GM12891 (cell line): ENCODE measurements around the gene SLC12A7.

Source experiments
- DNase-seq: peaks from one replicate; pipeline ENCODE4 v3.0.0; 2011; ENCODE audit warnings: low spot score; ENCODE audit not compliant: insufficient read length
- FAIRE-seq: peaks from 2 replicates; lab custom pipeline; 2011; peaks lifted over from hg19 to GRCh38; lab: Jason Lieb, UNC
- PAX5 ChIP-seq: IDR thresholded peaks from 2 replicates; pipeline ENCODE4 v1.6.1; 2011; ENCODE audit warnings: low read length, moderate library complexity, mild to moderate bottlenecking; ENCODE audit not compliant: insufficient read depth, severe bottlenecking
- POLR2A ChIP-seq: IDR thresholded peaks from 2 replicates; pipeline ENCODE4 v1.6.1; 2011; ENCODE audit warnings: low read depth, low read length, control low read depth
- POLR2AphosphoS5 ChIP-seq: IDR thresholded peaks from 2 replicates; pipeline ENCODE4 v1.6.1; 2011; ENCODE audit warnings: low read depth, low read length, control low read depth
- POU2F2 ChIP-seq: IDR thresholded peaks from 2 replicates; pipeline ENCODE4 v1.6.1; 2011; ENCODE audit warnings: low read depth, mild to moderate bottlenecking, control low read depth, low read length, moderate library complexity
- SPI1 ChIP-seq: IDR thresholded peaks from 2 replicates; pipeline ENCODE4 v1.6.1; 2011; ENCODE audit warnings: low read depth, low read length, control low read depth
- TAF1 ChIP-seq: IDR thresholded peaks from 2 replicates; pipeline ENCODE4 v1.6.1; 2011; ENCODE audit warnings: low read depth, low read length, control low read depth

Gene SLC12A7

DNA sequence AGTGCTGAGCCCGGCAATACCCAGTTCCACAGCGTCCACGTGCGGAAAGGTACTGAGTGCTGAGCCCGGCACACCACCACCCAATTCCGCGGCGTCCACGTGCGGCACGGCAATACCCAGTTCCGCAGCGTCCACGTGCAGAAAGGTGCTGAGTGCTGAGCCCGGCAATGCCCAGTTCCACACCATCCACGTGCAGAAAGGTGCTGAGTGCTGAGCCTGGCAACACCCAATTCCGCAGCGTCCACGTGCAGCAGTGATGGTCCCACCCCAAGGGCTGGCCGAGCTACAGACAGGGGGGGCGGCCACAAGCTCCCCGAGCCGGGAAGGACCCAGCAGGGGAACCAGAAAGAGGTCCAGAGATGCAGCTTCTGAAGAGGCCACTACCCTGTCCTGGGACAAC is 20.2 kb downstream of the SLC12A7 start:
- FAIRE-seq, result no peak

DNA sequence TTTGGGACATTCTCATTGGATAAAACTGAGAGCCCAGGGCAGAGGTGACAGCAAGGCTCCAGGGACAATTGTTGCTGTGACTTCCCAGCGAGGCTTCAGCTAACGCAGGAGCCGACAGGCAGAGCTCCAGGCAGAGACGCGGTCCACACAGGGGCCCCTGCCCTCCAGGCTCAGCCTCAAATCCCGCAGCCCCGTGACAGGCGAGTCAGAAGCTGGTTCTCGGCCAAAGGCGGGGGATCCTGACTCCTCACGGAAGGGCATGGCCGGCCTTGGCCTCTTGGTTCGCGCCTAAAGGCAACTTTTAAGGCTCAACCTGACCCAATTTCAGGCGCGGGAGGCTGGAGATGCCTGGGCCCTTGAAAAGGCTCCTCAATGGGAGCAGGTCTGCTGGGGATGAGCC is 21.3 kb downstream of the SLC12A7 start:
- FAIRE-seq (no peak), DNase-seq (no peak)
- no peak for TF ChIP-seq TAF1
- no peak for TF ChIP-seq POLR2A
- no peak for TF ChIP-seq POU2F2

More for the DNA sequence above, 20.2 kb downstream of the SLC12A7 start:
- DNase-seq, result no peak
- TF ChIP-seq PAX5 (no peak), TAF1 (no peak), SPI1 (no peak), POLR2AphosphoS5 (no peak), POU2F2 (no peak), POLR2A (no peak)

DNA sequence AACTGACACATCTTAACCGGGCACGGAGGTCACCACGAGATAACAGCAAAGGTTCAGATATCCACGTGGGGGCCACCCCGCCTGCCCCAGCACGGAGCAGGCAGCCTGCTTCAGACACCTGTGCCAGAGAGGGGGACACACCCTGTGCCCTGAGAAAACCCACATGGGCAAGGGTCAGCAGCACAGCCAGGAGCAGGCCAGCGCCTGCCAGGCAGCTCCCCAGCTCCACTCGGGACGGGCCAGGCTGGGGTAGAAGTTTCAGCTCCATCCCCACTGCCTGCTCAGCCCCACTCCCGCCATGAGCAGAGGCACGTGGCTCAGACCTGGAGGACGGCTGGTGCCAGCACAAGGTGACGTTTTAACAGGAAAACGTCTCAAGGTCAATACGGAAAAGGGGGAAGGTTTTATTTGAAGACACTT is 22.2 kb downstream of the SLC12A7 start:
- no peak for DNase-seq
- TF ChIP-seq POLR2A, result no peak
- TF ChIP-seq TAF1, result no peak
- TF ChIP-seq POLR2AphosphoS5, result no peak
- TF ChIP-seq SPI1, result no peak
- TF ChIP-seq POU2F2, result no peak
- no peak for TF ChIP-seq PAX5
- FAIRE-seq, result no peak

DNA sequence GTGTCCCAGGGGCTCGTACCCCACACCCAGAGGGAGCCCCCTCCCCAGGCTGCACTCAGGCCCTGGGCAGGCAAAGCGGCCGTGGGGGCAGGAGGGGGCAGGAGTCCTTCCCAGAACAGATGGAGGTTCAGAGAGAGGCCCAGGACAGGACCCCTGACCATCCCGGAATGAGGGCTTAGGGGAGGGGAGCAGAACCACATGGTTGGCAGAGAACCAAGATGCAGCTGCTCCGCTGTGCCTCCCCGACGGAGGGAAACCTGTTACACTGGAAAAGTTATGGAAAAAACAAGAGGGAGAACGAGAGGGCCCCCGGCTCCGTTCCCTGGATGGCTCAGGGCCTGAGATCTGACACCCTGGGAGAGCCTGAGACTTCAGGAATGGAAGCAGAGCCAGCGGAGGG is 22.7 kb downstream of the SLC12A7 start:
- TF ChIP-seq SPI1 (no peak), POLR2AphosphoS5 (no peak), POLR2A (no peak), TAF1 (no peak), PAX5 (no peak), POU2F2 (no peak)
- no peak for FAIRE-seq
- DNase-seq, result no peak

DNA sequence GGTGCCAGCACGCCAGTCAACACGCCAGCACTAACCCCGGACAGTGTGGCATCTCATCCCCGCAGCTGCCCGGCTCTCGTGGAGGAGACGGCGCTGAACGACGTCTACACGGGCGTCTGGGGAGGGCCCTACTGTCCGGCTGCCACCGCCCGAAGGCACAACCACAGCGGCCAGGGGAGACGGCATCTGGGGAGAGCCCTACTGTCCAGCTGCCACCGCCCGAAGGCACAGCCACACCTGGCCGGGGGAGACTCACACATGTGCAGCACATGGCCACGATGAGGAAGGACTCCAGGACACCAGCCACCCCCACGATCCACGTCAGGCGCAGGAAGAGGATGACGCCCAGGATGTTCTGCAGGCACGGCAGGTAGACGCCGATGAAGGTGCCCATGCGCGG is 23.1 kb downstream of the SLC12A7 start:
- TF ChIP-seq POLR2AphosphoS5 (no peak), POU2F2 (no peak), POLR2A (no peak), PAX5 (no peak), TAF1 (no peak), SPI1 (no peak)
- FAIRE-seq (no peak), DNase-seq (no peak)

GRCh38 chr5:1088031-1088430 is 23.8 kb downstream of the SLC12A7 start:
- no peak for FAIRE-seq
- TF ChIP-seq POLR2AphosphoS5 (no peak), PAX5 (no peak)

GRCh38 chr5:1087428-1087827 is 24.4 kb downstream of the SLC12A7 start:
- no peak for DNase-seq
- no peak for FAIRE-seq
- TF ChIP-seq POU2F2 (no peak), TAF1 (no peak), PAX5 (no peak), POLR2A (no peak), SPI1 (no peak), POLR2AphosphoS5 (no peak)

More at GRCh38 chr5:1088031-1088430, 23.8 kb downstream of the SLC12A7 start:
- no peak for DNase-seq

- DNase-seq (no peak), FAIRE-seq (no peak)
- TF ChIP-seq SPI1 (no peak), TAF1 (no peak), POLR2A (no peak), PAX5 (no peak), POLR2AphosphoS5 (no peak), POU2F2 (no peak)
These were observed 25.0 kb downstream of the SLC12A7 start for GRCh38 chr5:1086871-1087270.

DNA sequence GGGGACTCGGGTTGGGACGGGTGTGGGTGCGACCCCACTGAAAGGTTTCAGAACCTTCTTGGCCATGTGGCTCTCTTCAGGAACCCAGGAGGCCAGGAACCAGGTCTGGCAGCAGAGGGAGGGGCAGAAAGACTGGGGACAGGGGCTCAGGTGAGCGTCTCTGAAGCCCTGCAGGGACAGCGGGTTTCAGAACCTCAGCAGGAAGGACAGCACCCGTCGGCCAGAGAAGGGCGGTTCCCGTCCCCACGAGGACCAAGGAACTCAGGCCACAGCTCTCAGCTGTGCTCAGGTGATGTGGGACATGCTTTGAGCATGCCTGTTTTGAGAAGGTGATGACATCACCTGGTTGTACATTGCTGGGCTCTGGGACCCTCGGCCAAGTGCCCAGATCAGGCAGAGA is 25.7 kb downstream of the SLC12A7 start:
- no peak for FAIRE-seq
- TF ChIP-seq TAF1, result no peak
- no peak for TF ChIP-seq POLR2AphosphoS5
- TF ChIP-seq SPI1, result no peak
- TF ChIP-seq POLR2A, result no peak
- no peak for TF ChIP-seq PAX5
- no peak for TF ChIP-seq POU2F2
- DNase-seq, result no peak

- FAIRE-seq (no peak), DNase-seq (no peak)
- no peak for TF ChIP-seq PAX5
- TF ChIP-seq POLR2A, result no peak
- TF ChIP-seq TAF1, result no peak
- TF ChIP-seq SPI1, result no peak
- no peak for TF ChIP-seq POLR2AphosphoS5
- TF ChIP-seq POU2F2, result no peak
These were observed 26.5 kb downstream of the SLC12A7 start for GRCh38 chr5:1085391-1085790.
